ENCODE data around the gene PALLD. TPM values are rescaled to one million over a fixed set of nuclear protein-coding genes. Genes with fewer than 3 reads are reported as not detected.

Gene PALLD
- total and polyA plus RNA-seq, 2 donors (not counting 3 experiments of a cell fraction or from before 2014, with no cell fraction given), result 13.4 to 48.2 TPM

DNA sequence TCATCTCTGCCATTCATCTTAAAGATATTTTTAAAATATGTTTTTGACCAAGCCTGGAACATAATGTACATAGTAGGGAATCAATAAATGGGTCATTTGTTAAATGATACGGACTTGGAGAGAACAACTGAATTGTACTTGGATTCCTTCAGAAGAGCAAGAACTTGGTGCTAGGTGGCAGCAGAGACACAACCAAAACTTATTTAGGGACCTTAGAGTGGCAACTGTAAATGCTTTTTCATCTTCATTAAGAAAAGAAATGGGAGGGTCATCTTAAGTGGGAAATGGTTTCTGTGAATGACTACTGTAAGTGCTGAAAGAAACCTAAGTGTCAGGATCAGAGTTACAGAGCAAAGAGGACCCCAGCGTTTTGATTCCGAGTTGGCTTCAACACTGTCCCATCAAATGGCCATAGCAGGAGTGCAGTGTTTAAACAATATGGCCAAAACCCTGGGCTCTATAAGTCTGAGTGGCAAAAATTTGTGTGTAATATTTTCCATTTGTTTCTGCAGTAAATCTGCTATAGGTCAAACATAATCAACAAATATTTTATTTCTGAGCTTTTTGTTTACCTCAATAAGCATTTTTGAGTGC, 213.6 kb downstream of the PALLD start:
- FAIRE-seq, result no peak
- Histone ChIP-seq H3K27ac (ENCODE audit: insufficient read depth, low read depth, low read length) (no peak overlapping the region), H3K27me3 (ENCODE audit: control insufficient read depth in 2 of 2, insufficient read depth in 2 of 2, low read length in 2 of 2) (no peaks in the 10 kb centered on the region), H3K9ac (replicated peaks; ENCODE audit: extremely low read depth, insufficient read depth, low read length) (no peak overlapping the region), H3K4me3 (replicated peaks in 1 of 3; ENCODE audit: insufficient read depth in 1 of 3, low read depth in 1 of 3, low read length in 3 of 3) (no peak overlapping the region), H3K79me2 (ENCODE audit: control insufficient read depth, insufficient read depth, low read length) (no peaks in the 10 kb centered on the region), H3K36me3 (ENCODE audit: control insufficient read depth in 2 of 2, extremely low read depth in 1 of 2, insufficient read depth in 2 of 2, low read length in 2 of 2) (no peaks in the 10 kb centered on the region), H3K9me1 (replicated peaks; ENCODE audit: control insufficient read depth, extremely low read depth, insufficient read depth, low read length) (no peaks in the 10 kb centered on the region), H4K20me1 (replicated peaks; ENCODE audit: control insufficient read depth, extremely low read depth, insufficient read depth, low read length) (no peaks in the 10 kb centered on the region), H2AFZ (ENCODE audit: low read depth, low read length) (no peak overlapping the region), H3K4me1 (ENCODE audit: control insufficient read depth, extremely low read depth, insufficient read depth, low read length) (peaks cover 12% of the 10 kb centered on the region), H3K4me2 (ENCODE audit: insufficient read depth, low read length) (no peak overlapping the region), H3K9me3 (replicated peaks; ENCODE audit: control insufficient read depth, insufficient read depth, low read length) (no peaks in the 10 kb centered on the region)
- no TSS peak for BruUV-seq (replicated peaks)
- dilution Hi-C loops (cut with MboI; ENCODE audit: extremely low pct_ligation_motif_present, low sequenced_read_pairs), result no loop called here
- intact Hi-C loops (cut with micrococcal nuclease), result loop anchor here (1.0 to 5.0 kb wide), 6 partner anchors 107 to 528 kb away; no protein-coding TSS in a partner anchor
- DNase-seq (ENCODE audit: low read depth, low spot score), result peak; percentile 82
- ChIA-PET CTCF (interaction anchor here (0.6 to 7.1 kb wide), 33 partner anchors 10 to 231 kb away, joined by 3 to 78 read pairs (median 4); partner anchors contain the start of gene DDX60L), POLR2A (no interaction called here)
- TF ChIP-seq, protein P1, sequence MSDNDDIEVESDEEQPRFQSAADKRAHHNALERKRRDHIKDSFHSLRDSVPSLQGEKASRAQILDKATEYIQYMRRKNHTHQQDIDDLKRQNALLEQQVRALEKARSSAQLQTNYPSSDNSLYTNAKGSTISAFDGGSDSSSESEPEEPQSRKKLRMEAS (IDR thresholded peaks at IDR 0.05; ENCODE audit: insufficient read depth, insufficient read length), result no peak
- no peak for TF ChIP-seq POLR2AphosphoS5 (IDR thresholded peaks at IDR 0.05; ENCODE audit: insufficient read depth, low read depth, low read length)
- TF ChIP-seq EZH2 (IDR thresholded peaks at IDR 0.05; ENCODE audit: borderline replicate concordance, low read depth, low read length, severe bottlenecking), result no peak
- TF ChIP-seq, protein P2, sequence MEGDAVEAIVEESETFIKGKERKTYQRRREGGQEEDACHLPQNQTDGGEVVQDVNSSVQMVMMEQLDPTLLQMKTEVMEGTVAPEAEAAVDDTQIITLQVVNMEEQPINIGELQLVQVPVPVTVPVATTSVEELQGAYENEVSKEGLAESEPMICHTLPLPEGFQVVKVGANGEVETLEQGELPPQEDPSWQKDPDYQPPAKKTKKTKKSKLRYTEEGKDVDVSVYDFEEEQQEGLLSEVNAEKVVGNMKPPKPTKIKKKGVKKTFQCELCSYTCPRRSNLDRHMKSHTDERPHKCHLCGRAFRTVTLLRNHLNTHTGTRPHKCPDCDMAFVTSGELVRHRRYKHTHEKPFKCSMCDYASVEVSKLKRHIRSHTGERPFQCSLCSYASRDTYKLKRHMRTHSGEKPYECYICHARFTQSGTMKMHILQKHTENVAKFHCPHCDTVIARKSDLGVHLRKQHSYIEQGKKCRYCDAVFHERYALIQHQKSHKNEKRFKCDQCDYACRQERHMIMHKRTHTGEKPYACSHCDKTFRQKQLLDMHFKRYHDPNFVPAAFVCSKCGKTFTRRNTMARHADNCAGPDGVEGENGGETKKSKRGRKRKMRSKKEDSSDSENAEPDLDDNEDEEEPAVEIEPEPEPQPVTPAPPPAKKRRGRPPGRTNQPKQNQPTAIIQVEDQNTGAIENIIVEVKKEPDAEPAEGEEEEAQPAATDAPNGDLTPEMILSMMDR (IDR thresholded peaks at IDR 0.05; ENCODE audit: extremely low read depth in 1 of 2, insufficient read depth in 1 of 2, low read depth in 1 of 2, low read length in 2 of 2), result peak; percentile 36 to 48
- no peak for TF ChIP-seq GATA2 (IDR thresholded peaks at IDR 0.05; ENCODE audit: insufficient read depth, insufficient read length, low read depth, low read length)
- TF ChIP-seq POLR2A (IDR thresholded peaks at IDR 0.05; ENCODE audit: low read depth, low read length), result no peak
- TF ChIP-seq JUN (IDR thresholded peaks at IDR 0.05; ENCODE audit: borderline replicate concordance, insufficient read depth, insufficient read length, low read depth), result no peak
- TF ChIP-seq MYC (IDR thresholded peaks at IDR 0.05; ENCODE audit: low read depth, low read length), result no peak

Measured in endothelial cell of umbilical vein (primary cell).